Stimulated activated CD4-positive, alpha-beta T cell treated with anti-CD3 and anti-CD28 coated beads, Interleukin-4, amount 100 ng/mL, for 4 hours (primary cell): Measurements from ENCODE around the gene ATP2A1.
"Not testable (repeated sequence)": the region's sequence is repeated elsewhere in the genome, so short reads cannot be mapped to it uniquely, and the experiment has no call there.

ENCODE experiments used
- DNase-seq, 2 experiments: peaks; one replicate each; pipeline ENCODE4 v3.0.0-alpha.2; 2020

ATP2A1 gene

GRCh38 chr16:28913946-28914724 lies 35.8 kb downstream of the ATP2A1 start:
- no peak for DNase-seq

- DNase-seq: no peak
Observed at GRCh38 chr16:28915181-28915580, 36.9 kb downstream of the ATP2A1 start.

- DNase-seq: no peak
Observed at GRCh38 chr16:28917095-28917494, 38.8 kb downstream of the ATP2A1 start.

GRCh38 chr16:28918698-28919097 lies 40.4 kb downstream of the ATP2A1 start:
- no peak for DNase-seq

- DNase-seq: no peak
Observed at GRCh38 chr16:28923231-28923587, 44.9 kb downstream of the ATP2A1 start.

GRCh38 chr16:28923652-28924398 lies 45.5 kb downstream of the ATP2A1 start:
- no peak for DNase-seq

GRCh38 chr16:28924399-28924761 lies 46.1 kb downstream of the ATP2A1 start:
- DNase-seq: no peak

- peak; percentile 89 to 99 for DNase-seq
Observed at GRCh38 chr16:28924762-28925385, 46.6 kb downstream of the ATP2A1 start, which contains the start of gene RABEP2. RABEP2 (minus strand) TSS chr16:28925238; CDS start chr16:28925163, 75 bp downstream.

- peak; percentile 69 to 78 for DNase-seq
Observed at GRCh38 chr16:28925386-28926228, 47.3 kb downstream of the ATP2A1 start.

- not testable (repeated sequence) for DNase-seq
Observed at GRCh38 chr16:28926284-28926683, 48.0 kb downstream of the ATP2A1 start.

GRCh38 chr16:28927815-28928214 lies 49.5 kb downstream of the ATP2A1 start:
- no peak for DNase-seq

GRCh38 chr16:28930203-28930602 lies 51.9 kb downstream of the ATP2A1 start:
- DNase-seq: no peak

- no peak for DNase-seq
Observed at GRCh38 chr16:28930652-28931051, 52.4 kb downstream of the ATP2A1 start.

GRCh38 chr16:28931801-28932225 lies 53.5 kb downstream of the ATP2A1 start, which contains the start of gene CD19:
CD19 (plus strand) TSS chr16:28931971; CDS start chr16:28932001, 30 bp downstream.
- DNase-seq: no peak

GRCh38 chr16:28932339-28933141 lies 54.3 kb downstream of the ATP2A1 start:
- no peak for DNase-seq

- DNase-seq: no peak
Observed at GRCh38 chr16:28933171-28933570, 54.9 kb downstream of the ATP2A1 start.

GRCh38 chr16:28935346-28935745 lies 57.1 kb downstream of the ATP2A1 start:
- DNase-seq: no peak

GRCh38 chr16:28935924-28936783 lies 57.9 kb downstream of the ATP2A1 start:
- DNase-seq: peak; percentile 79 to 84

GRCh38 chr16:28936784-28937155 lies 58.5 kb downstream of the ATP2A1 start:
- no peak for DNase-seq

GRCh38 chr16:28937222-28937876 lies 59.1 kb downstream of the ATP2A1 start:
- no peak for DNase-seq
